ES-I3 (cell line): ENCODE measurements around the gene SH3BGRL2.
"Not testable (repeated sequence)": the region's sequence is repeated elsewhere in the genome, so short reads cannot be mapped to it uniquely, and the experiment has no call there.

Experiments
- H3K36me3 ChIP-seq: 2 replicates; pipeline ENCODE4 v1.6.1; 2013; ENCODE audit warnings: mild to moderate bottlenecking, low read length, control low read depth, moderate library complexity; ENCODE audit not compliant: insufficient read depth
- H3K4me1 ChIP-seq: 2 replicates; pipeline ENCODE4 v1.6.1; 2013; ENCODE audit warnings: mild to moderate bottlenecking, control low read depth, low read length; ENCODE audit not compliant: insufficient read depth
- H3K9ac ChIP-seq: 2 replicates; pipeline ENCODE4 v1.6.1; 2013; ENCODE audit warnings: low read depth, mild to moderate bottlenecking, low read length, moderate library complexity
- H3K9me3 ChIP-seq: 2 replicates; pipeline ENCODE4 v1.6.1; 2013; ENCODE audit warnings: mild to moderate bottlenecking, low read length, moderate library complexity; ENCODE audit not compliant: control insufficient read depth, insufficient read depth

The SH3BGRL2 gene

GRCh38 chr6:79682682-79683081 is 51.6 kb downstream of the SH3BGRL2 start:
- H3K9ac ChIP-seq, H3K9me3 ChIP-seq, H3K4me1 ChIP-seq, H3K36me3 ChIP-seq: not testable (repeated sequence)

- no peak overlapping the region for H3K9ac ChIP-seq
- no peaks in the 10 kb centered on the region for H3K36me3 ChIP-seq
- peaks cover 8% of the 10 kb centered on the region for H3K4me1 ChIP-seq
- H3K9me3 ChIP-seq: no peaks in the 10 kb centered on the region
These were observed 53.7 kb downstream of the SH3BGRL2 start for GRCh38 chr6:79684876-79685275.

GRCh38 chr6:79686707-79687309 is 55.7 kb downstream of the SH3BGRL2 start:
- Histone ChIP-seq H3K9ac (no peak overlapping the region; the same call in 1 of the 2 replicates), H3K4me1 (peaks cover 8% of the 10 kb centered on the region), H3K9me3 (no peaks in the 10 kb centered on the region), H3K36me3 (no peaks in the 10 kb centered on the region)

GRCh38 chr6:79687759-79688158 is 56.6 kb downstream of the SH3BGRL2 start:
- no peak overlapping the region for H3K9ac ChIP-seq
- H3K4me1 ChIP-seq: peaks cover 8% of the 10 kb centered on the region

GRCh38 chr6:79694156-79694555 is 63.0 kb downstream of the SH3BGRL2 start:
- no peak overlapping the region for H3K9ac ChIP-seq
- no peaks in the 10 kb centered on the region for H3K36me3 ChIP-seq
- no peaks in the 10 kb centered on the region for H3K4me1 ChIP-seq
- no peaks in the 10 kb centered on the region for H3K9me3 ChIP-seq

More at GRCh38 chr6:79687759-79688158, 56.6 kb downstream of the SH3BGRL2 start:
- Histone ChIP-seq H3K36me3 (no peaks in the 10 kb centered on the region), H3K9me3 (no peaks in the 10 kb centered on the region)

GRCh38 chr6:79694623-79695343 is 63.7 kb downstream of the SH3BGRL2 start:
- H3K9me3 ChIP-seq: no peaks in the 10 kb centered on the region
- no peaks in the 10 kb centered on the region for H3K4me1 ChIP-seq
- no peaks in the 10 kb centered on the region for H3K36me3 ChIP-seq
- no peak overlapping the region for H3K9ac ChIP-seq

- H3K4me1 ChIP-seq: no peaks in the 10 kb centered on the region
- H3K9me3 ChIP-seq: no peaks in the 10 kb centered on the region
- H3K9ac ChIP-seq: no peak overlapping the region
- no peaks in the 10 kb centered on the region for H3K36me3 ChIP-seq
These were observed 66.3 kb downstream of the SH3BGRL2 start for GRCh38 chr6:79697430-79697829.

GRCh38 chr6:79699606-79700005 is 68.5 kb downstream of the SH3BGRL2 start:
- Histone ChIP-seq H3K36me3 (no peaks in the 10 kb centered on the region), H3K4me1 (no peaks in the 10 kb centered on the region), H3K9ac (no peak overlapping the region), H3K9me3 (no peaks in the 10 kb centered on the region)

- Histone ChIP-seq H3K9ac (no peak overlapping the region), H3K4me1 (no peaks in the 10 kb centered on the region), H3K36me3 (no peaks in the 10 kb centered on the region), H3K9me3 (no peaks in the 10 kb centered on the region)
These were observed 71.6 kb downstream of the SH3BGRL2 start for GRCh38 chr6:79702691-79703090.

GRCh38 chr6:79704200-79704599 is 73.1 kb downstream of the SH3BGRL2 start:
- Histone ChIP-seq H3K9me3 (no peaks in the 10 kb centered on the region), H3K36me3 (no peaks in the 10 kb centered on the region), H3K4me1 (no peaks in the 10 kb centered on the region), H3K9ac (no peak overlapping the region)

GRCh38 chr6:79705456-79705995 is 74.4 kb downstream of the SH3BGRL2 start:
- no peaks in the 10 kb centered on the region for H3K9me3 ChIP-seq
- H3K36me3 ChIP-seq: no peaks in the 10 kb centered on the region
- H3K9ac ChIP-seq: no peak overlapping the region
- no peaks in the 10 kb centered on the region for H3K4me1 ChIP-seq

- no peaks in the 10 kb centered on the region for H3K4me1 ChIP-seq
- no peaks in the 10 kb centered on the region for H3K36me3 ChIP-seq
- H3K9ac ChIP-seq: no peak overlapping the region
- no peaks in the 10 kb centered on the region for H3K9me3 ChIP-seq
These were observed 75.4 kb downstream of the SH3BGRL2 start for GRCh38 chr6:79706527-79706926.

GRCh38 chr6:79707621-79708020 is 76.5 kb downstream of the SH3BGRL2 start:
- H3K36me3 ChIP-seq: no peaks in the 10 kb centered on the region
- H3K9me3 ChIP-seq: no peaks in the 10 kb centered on the region
- no peak overlapping the region for H3K9ac ChIP-seq
- H3K4me1 ChIP-seq: no peaks in the 10 kb centered on the region

- Histone ChIP-seq H3K4me1 (no peaks in the 10 kb centered on the region), H3K36me3 (no peaks in the 10 kb centered on the region), H3K9ac (no peak overlapping the region), H3K9me3 (no peaks in the 10 kb centered on the region)
These were observed 77.1 kb downstream of the SH3BGRL2 start for GRCh38 chr6:79708095-79708791.
